ENCODE results near the gene PFN3. TPM values are rescaled to one million over a fixed set of nuclear protein-coding genes. Genes with fewer than 3 reads are reported as not detected.

Gene PFN3
- total RNA-seq, 1 donor from 2014 or later: not detected

DNA sequence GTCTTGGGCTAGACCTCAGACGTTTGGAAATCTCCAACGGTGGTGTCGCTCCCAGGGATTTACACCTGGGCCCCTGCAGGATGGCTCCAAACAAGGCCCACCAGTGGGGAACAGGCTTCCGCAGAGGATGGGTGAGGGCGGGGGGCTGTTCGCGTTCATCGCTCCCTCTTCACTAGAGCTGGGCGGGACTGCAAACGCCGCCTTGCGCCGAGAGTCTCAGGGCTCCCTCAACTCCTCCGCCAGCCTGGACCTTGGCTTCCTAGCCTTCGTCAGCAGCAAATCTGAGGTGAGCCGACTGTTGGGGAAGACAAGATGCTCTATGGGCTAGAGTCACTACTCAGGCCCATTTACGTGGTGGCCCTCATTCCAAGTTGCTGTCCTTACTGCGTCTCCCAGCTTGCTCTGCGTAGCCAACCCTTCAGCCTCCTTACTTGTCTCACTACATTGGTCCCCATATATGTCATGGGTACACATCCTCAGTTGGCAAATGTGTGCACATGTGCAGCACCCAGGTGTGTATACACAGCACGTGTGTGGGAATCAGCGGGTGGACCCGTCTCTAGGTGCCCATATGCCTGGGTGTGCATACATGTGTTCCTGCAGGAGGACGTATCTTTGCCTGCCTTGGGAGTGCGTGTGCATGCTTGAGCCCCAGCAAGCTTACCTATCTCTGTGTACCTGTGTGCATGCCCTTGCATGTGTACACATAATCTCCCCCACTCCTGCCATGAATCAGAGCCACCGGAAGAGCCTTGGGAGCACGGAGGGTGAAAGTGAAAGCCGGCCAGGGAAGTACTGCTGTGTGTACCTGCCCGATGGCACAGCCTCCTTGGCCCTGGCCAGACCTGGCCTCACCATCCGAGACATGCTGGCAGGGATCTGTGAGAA is 32.2 kb downstream of the PFN3 start:
- no peaks in the 10 kb centered on the region for H3K9me3 Mint-ChIP-seq (ENCODE audit: low read depth)
- peaks cover 13% of the 10 kb centered on the region for H3K4me1 Mint-ChIP-seq (ENCODE audit: low read depth)
- H3K4me3 Mint-ChIP-seq (ENCODE audit: low read depth): no peak overlapping the region
- no peaks in the 10 kb centered on the region for H3K36me3 Mint-ChIP-seq (ENCODE audit: insufficient read depth)
- peaks cover 11% of the 10 kb centered on the region for H3K27me3 Mint-ChIP-seq
- H3K27ac Mint-ChIP-seq: no peak overlapping the region
- TF ChIP-seq, protein P1, sequence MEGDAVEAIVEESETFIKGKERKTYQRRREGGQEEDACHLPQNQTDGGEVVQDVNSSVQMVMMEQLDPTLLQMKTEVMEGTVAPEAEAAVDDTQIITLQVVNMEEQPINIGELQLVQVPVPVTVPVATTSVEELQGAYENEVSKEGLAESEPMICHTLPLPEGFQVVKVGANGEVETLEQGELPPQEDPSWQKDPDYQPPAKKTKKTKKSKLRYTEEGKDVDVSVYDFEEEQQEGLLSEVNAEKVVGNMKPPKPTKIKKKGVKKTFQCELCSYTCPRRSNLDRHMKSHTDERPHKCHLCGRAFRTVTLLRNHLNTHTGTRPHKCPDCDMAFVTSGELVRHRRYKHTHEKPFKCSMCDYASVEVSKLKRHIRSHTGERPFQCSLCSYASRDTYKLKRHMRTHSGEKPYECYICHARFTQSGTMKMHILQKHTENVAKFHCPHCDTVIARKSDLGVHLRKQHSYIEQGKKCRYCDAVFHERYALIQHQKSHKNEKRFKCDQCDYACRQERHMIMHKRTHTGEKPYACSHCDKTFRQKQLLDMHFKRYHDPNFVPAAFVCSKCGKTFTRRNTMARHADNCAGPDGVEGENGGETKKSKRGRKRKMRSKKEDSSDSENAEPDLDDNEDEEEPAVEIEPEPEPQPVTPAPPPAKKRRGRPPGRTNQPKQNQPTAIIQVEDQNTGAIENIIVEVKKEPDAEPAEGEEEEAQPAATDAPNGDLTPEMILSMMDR (IDR thresholded peaks at IDR 0.05; ENCODE audit: unreplicated experiment): no peak
- DNase-seq (ENCODE audit: low spot score, unreplicated experiment): no peak

DNA sequence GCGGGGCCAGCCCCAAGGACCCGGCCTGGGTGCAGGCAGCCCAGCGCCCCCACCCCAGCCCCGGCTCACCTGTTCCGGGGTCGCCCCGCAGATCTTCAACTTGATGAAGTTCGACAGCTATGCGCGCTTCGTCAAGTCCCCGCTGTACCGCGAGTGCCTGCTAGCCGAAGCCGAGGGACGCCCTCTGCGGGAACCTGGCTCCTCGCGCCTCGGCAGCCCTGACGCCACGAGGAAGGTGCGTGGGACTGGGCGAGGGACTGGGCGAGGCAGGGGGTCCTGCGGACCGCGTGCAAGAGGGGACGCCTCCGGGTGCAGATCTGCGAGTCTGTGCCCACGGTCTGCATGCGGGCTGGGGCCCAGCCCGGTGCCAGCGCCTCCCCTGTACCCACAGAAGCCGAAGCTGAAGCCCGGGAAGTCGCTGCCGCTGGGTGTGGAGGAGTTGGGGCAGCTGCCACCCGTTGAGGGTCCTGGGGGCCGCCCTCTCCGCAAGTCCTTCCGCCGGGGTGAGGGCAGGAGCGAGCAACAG is 33.1 kb downstream of the PFN3 start:
- peak overlapping the region; percentile 46 for H3K4me3 Mint-ChIP-seq (ENCODE audit: low read depth)
- H3K4me1 Mint-ChIP-seq (ENCODE audit: low read depth): peaks cover 15% of the 10 kb centered on the region

DNA sequence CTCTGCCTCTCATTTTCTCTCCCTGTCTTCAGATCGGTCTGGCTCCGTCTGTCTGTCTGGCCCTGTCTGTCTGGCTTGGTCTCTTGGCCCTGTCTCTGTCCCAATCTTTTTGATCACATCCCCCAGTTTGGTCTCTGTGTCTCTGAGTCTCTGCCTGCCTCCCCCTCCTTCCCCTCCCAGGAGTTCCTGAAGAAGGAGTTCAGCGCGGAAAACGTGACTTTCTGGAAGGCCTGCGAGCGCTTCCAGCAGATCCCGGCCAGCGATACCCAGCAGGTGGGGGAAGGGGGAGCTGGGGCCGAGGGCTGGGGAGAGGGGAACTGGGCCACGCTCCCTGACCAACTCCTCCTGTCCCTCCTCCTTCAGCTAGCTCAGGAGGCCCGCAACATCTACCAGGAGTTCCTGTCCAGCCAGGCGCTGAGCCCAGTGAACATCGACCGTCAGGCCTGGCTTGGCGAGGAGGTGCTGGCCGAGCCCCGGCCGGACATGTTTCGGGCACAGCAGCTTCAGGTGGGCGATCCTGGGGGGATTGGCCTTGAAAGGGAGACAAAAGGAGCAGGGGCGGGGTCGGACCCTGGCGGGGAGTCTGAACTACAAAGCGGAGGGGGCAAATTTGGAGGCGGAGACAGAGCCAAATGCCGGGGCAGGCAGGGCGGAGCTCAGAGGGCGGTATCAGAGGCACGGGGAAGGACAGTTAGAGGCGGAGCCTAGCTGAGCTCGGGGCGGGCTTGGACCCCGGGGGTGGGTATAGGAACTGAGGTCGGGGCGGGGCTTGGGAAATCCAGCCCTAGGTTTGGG is 33.7 kb downstream of the PFN3 start:
- Mint-ChIP-seq H3K27me3 (peaks cover 13% of the 10 kb centered on the region), H3K4me3 (ENCODE audit: low read depth) (peak overlapping the region; percentile 83), H3K4me1 (ENCODE audit: low read depth) (peaks cover 19% of the 10 kb centered on the region), H3K27ac (peak overlapping the region; percentile 85), H3K9me3 (ENCODE audit: low read depth) (no peaks in the 10 kb centered on the region), H3K36me3 (ENCODE audit: insufficient read depth) (no peaks in the 10 kb centered on the region)
- TF ChIP-seq, protein P1 (IDR thresholded peaks at IDR 0.05; ENCODE audit: unreplicated experiment): no peak
- peak; percentile 79 for DNase-seq (ENCODE audit: low spot score, unreplicated experiment)

More for the DNA sequence above, 33.1 kb downstream of the PFN3 start:
- no peaks in the 10 kb centered on the region for H3K9me3 Mint-ChIP-seq (ENCODE audit: low read depth)
- TF ChIP-seq, protein P1 (IDR thresholded peaks at IDR 0.05; ENCODE audit: unreplicated experiment): no peak
- no peak for DNase-seq (ENCODE audit: low spot score, unreplicated experiment)
- H3K27me3 Mint-ChIP-seq: peaks cover 11% of the 10 kb centered on the region
- no peak overlapping the region for H3K27ac Mint-ChIP-seq
- H3K36me3 Mint-ChIP-seq (ENCODE audit: insufficient read depth): no peaks in the 10 kb centered on the region

DNA sequence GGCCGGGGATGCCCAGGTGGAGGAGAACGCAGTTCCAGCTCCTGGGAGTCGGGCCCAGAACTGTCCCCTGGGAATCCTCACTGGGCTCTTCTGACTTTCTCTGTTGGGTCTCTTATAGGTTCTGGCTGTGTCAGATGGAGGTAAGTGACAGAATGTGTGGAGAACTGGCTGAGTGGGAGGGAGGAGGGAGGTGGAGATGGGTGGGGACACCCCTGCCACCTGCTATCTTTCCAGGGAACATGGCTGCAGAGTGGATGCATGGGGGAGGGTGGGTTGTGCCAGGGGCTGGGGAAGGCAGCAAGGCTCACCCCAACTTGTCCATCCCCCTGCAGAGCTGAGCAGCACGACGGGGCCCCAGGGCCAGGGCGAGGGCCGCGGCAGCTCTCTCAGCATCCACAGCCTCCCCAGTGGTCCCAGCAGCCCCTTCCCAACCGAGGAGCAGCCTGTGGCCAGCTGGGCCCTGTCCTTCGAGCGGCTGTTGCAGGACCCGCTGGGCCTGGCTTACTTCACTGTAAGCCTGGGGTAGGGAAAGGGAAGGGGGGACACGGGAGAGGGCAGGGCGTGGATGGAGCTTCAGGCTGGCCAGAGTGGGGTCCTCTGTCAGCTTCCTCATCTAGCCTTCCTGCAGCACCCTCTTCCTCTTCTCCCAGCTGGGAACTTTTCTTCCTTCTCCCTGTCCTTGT is 34.5 kb downstream of the PFN3 start:
- Mint-ChIP-seq H3K36me3 (ENCODE audit: insufficient read depth) (no peaks in the 10 kb centered on the region), H3K9me3 (ENCODE audit: low read depth) (no peaks in the 10 kb centered on the region), H3K27ac (peak overlapping the region; percentile 85), H3K4me1 (ENCODE audit: low read depth) (peaks cover 16% of the 10 kb centered on the region), H3K27me3 (peaks cover 14% of the 10 kb centered on the region), H3K4me3 (ENCODE audit: low read depth) (peak overlapping the region; percentile 83)
- TF ChIP-seq, protein P1 (IDR thresholded peaks at IDR 0.05; ENCODE audit: unreplicated experiment): no peak
- no peak for DNase-seq (ENCODE audit: low spot score, unreplicated experiment)

Measured in progenitor cell of endocrine pancreas (in vitro differentiated cells).